BLaER1 (cell line): Measurements from ENCODE around the gene FAU.

Source experiments
- H3K27ac ChIP-seq: shearing (Covaris generic); formaldehyde crosslinking; 2 replicates; pipeline ENCODE4 v1.8.1; 2022
- H3K27me3 ChIP-seq: shearing (Covaris generic); formaldehyde crosslinking; 2 replicates; pipeline ENCODE4 v1.8.1; 2022
- H3K36me3 ChIP-seq: shearing (Covaris generic); formaldehyde crosslinking; 2 replicates; pipeline ENCODE4 v1.8.1; 2022
- H3K4me1 ChIP-seq: shearing (Covaris generic); formaldehyde crosslinking; 2 replicates; pipeline ENCODE4 v1.8.1; 2022
- H3K4me2 ChIP-seq: shearing (Covaris generic); formaldehyde crosslinking; 2 replicates; pipeline ENCODE4 v1.8.1; 2022
- H3K4me3 ChIP-seq: shearing (Covaris generic); formaldehyde crosslinking; 2 replicates; pipeline ENCODE4 v1.8.1; 2022
- H3K9ac ChIP-seq: shearing (Covaris generic); formaldehyde crosslinking; 2 replicates; pipeline ENCODE4 v1.8.1; 2022
- H3K9me3 ChIP-seq: shearing (Covaris generic); formaldehyde crosslinking; 2 replicates; pipeline ENCODE4 v1.8.1; 2022
- H4K20me1 ChIP-seq: shearing (Covaris generic); formaldehyde crosslinking; 2 replicates; pipeline ENCODE4 v1.8.1; 2022
- Cebpa-rat ChIP-seq: shearing (Covaris generic); IDR thresholded peaks from 2 replicates; pipeline ENCODE4 v1.8.1; 2022

Gene FAU

GRCh38 chr11:65141896-65142494, 20.1 kb upstream of the FAU start:
- Histone ChIP-seq H3K4me2 (peak overlapping the region; percentile 72), H3K4me1 (peaks cover 55% of the 10 kb centered on the region), H3K36me3 (no peaks in the 10 kb centered on the region), H4K20me1 (no peaks in the 10 kb centered on the region), H3K9ac (peak overlapping the region; percentile 13; the same call in 1 of the 2 replicates), H3K4me3 (peak overlapping the region; percentile 21; the same call in 1 of the 2 replicates), H3K27me3 (no peaks in the 10 kb centered on the region), H3K27ac (peak overlapping the region; percentile 33), H3K9me3 (peaks cover 12% of the 10 kb centered on the region)
- TF ChIP-seq Cebpa-rat: 0 out of 2 replicates have a peak, but pooled peaks have one; percentile 49

GRCh38 chr11:65136515-65137096, 14.7 kb upstream of the FAU start:
- peaks cover 50% of the 10 kb centered on the region for H3K4me1 ChIP-seq
- H3K27ac ChIP-seq: no peak overlapping the region
- no peak overlapping the region for H3K4me3 ChIP-seq

GRCh38 chr11:65135633-65136145, 13.8 kb upstream of the FAU start:
- Histone ChIP-seq H3K9ac (peak overlapping the region; percentile 98), H3K4me2 (peak overlapping the region; percentile 99), H3K4me1 (peaks cover 52% of the 10 kb centered on the region), H3K9me3 (no peaks in the 10 kb centered on the region), H3K27ac (peak overlapping the region; percentile 99), H4K20me1 (peaks cover 7% of the 10 kb centered on the region), H3K27me3 (no peaks in the 10 kb centered on the region), H3K36me3 (peaks cover 26% of the 10 kb centered on the region), H3K4me3 (peak overlapping the region; percentile 99)
- TF ChIP-seq Cebpa-rat: no peak

More at GRCh38 chr11:65136515-65137096, 14.7 kb upstream of the FAU start:
- H3K36me3 ChIP-seq: peaks cover 17% of the 10 kb centered on the region
- H3K27me3 ChIP-seq: no peaks in the 10 kb centered on the region
- TF ChIP-seq Cebpa-rat: no peak
- peak overlapping the region; percentile 99; the same call in 1 of the 2 replicates for H3K4me2 ChIP-seq
- H3K9me3 ChIP-seq: no peaks in the 10 kb centered on the region
- H4K20me1 ChIP-seq: peaks cover 7% of the 10 kb centered on the region; the same call in 1 of the 2 replicates
- no peak overlapping the region for H3K9ac ChIP-seq

GRCh38 chr11:65134952-65135632, 13.2 kb upstream of the FAU start:
- Histone ChIP-seq H3K27me3 (no peaks in the 10 kb centered on the region), H4K20me1 (peaks cover 10% of the 10 kb centered on the region), H3K27ac (peak overlapping the region; percentile 99), H3K4me3 (peak overlapping the region; percentile 99), H3K36me3 (peaks cover 31% of the 10 kb centered on the region), H3K9ac (peak overlapping the region; percentile 98), H3K9me3 (no peaks in the 10 kb centered on the region), H3K4me1 (peaks cover 58% of the 10 kb centered on the region), H3K4me2 (peak overlapping the region; percentile 99)
- no peak for TF ChIP-seq Cebpa-rat

- Histone ChIP-seq H3K36me3 (peaks cover 38% of the 10 kb centered on the region), H3K9ac (peak within 1 kb of the TSS; percentile 98), H3K9me3 (no peaks in the 10 kb centered on the region), H3K27me3 (no peaks in the 10 kb centered on the region), H3K4me3 (peak within 1 kb of the TSS; percentile 99), H4K20me1 (peaks cover 17% of the 10 kb centered on the region), H3K27ac (peak within 1 kb of the TSS; percentile 99), H3K4me1 (peaks cover 65% of the 10 kb centered on the region), H3K4me2 (peak within 1 kb of the TSS; percentile 99)
- TF ChIP-seq Cebpa-rat: no peak
Observed at GRCh38 chr11:65134240-65134951, 12.5 kb upstream of the FAU start, which contains the start of gene SYVN1. Gene SYVN1, minus strand, starts transcription at chr11:65134519. Its CDS starts 918 bp downstream, at chr11:65133601.

- peak overlapping the region; percentile 99 for H3K4me2 ChIP-seq
- peaks cover 44% of the 10 kb centered on the region for H3K36me3 ChIP-seq
- H4K20me1 ChIP-seq: peaks cover 24% of the 10 kb centered on the region
- H3K4me3 ChIP-seq: peak overlapping the region; percentile 99
- no peaks in the 10 kb centered on the region for H3K27me3 ChIP-seq
- peak overlapping the region; percentile 98 for H3K9ac ChIP-seq
- H3K9me3 ChIP-seq: no peaks in the 10 kb centered on the region
- H3K4me1 ChIP-seq: peaks cover 71% of the 10 kb centered on the region
- TF ChIP-seq Cebpa-rat: no peak
- peak overlapping the region; percentile 99 for H3K27ac ChIP-seq
Observed at GRCh38 chr11:65133724-65134123, 11.8 kb upstream of the FAU start.

GRCh38 chr11:65132988-65133700, 11.2 kb upstream of the FAU start:
- H3K4me3 ChIP-seq: peak overlapping the region; percentile 99
- H4K20me1 ChIP-seq: peaks cover 29% of the 10 kb centered on the region
- H3K9me3 ChIP-seq: no peaks in the 10 kb centered on the region
- no peak for TF ChIP-seq Cebpa-rat
- H3K27ac ChIP-seq: peak overlapping the region; percentile 99
- H3K27me3 ChIP-seq: no peaks in the 10 kb centered on the region
- peak overlapping the region; percentile 99 for H3K4me2 ChIP-seq
- H3K36me3 ChIP-seq: peaks cover 50% of the 10 kb centered on the region
- H3K9ac ChIP-seq: peak overlapping the region; percentile 98
- H3K4me1 ChIP-seq: peaks cover 77% of the 10 kb centered on the region

GRCh38 chr11:65132238-65132987, 10.5 kb upstream of the FAU start:
- H3K4me1 ChIP-seq: peaks cover 72% of the 10 kb centered on the region
- H4K20me1 ChIP-seq: peaks cover 37% of the 10 kb centered on the region
- TF ChIP-seq Cebpa-rat: no peak
- H3K36me3 ChIP-seq: peaks cover 57% of the 10 kb centered on the region
- H3K4me2 ChIP-seq: peak overlapping the region; percentile 99
- H3K27ac ChIP-seq: peak overlapping the region; percentile 99
- H3K9me3 ChIP-seq: no peaks in the 10 kb centered on the region
- H3K9ac ChIP-seq: peak overlapping the region; percentile 98
- no peaks in the 10 kb centered on the region for H3K27me3 ChIP-seq
- peak overlapping the region; percentile 99 for H3K4me3 ChIP-seq
